Ovary (tissue), 3 donors: ENCODE results near the gene ISG15.

Experiments
- CTCF ChIP-seq, 3 donors: fragments of 450-650 bp in 2 of 3; fragments of 200-600 bp in 1 of 3; IDR thresholded peaks; one replicate each; pipeline versions ENCODE4 v1.5.1 to v1.8.0; 2016 to 2022; ENCODE audit warnings: antibody characterized with exemption in 3 of 3, mild to moderate bottlenecking in 1 of 3
- POLR2A ChIP-seq: fragments of 450-650 bp; IDR thresholded peaks from one replicate; pipeline ENCODE4 v1.6.1; 2017; ENCODE audit warnings: antibody characterized with exemption, mild to moderate bottlenecking, moderate library complexity
- donor health status: DM: no; HTN: no; CAD: no.

GRCh38 chr1:1000357-1001056, 12.8 kb upstream of the ISG15 start:
- peak in 1 of 3 donors; percentile 16 for TF ChIP-seq CTCF (IDR thresholded peaks at IDR 0.05)
- peak; percentile 10 for TF ChIP-seq POLR2A
